H1 (cell line): ENCODE data around the gene OR5H1. TPM values are rescaled to one million over a fixed set of nuclear protein-coding genes. Genes with fewer than 3 reads are reported as not detected.

Experiments
- CTCF ChIA-PET: fragments of 300-600 bp; sonication (Branson Sonifier 250); formaldehyde crosslinking; loops from one replicate; lab custom pipeline; 2021; ENCODE audit not compliant: partially characterized antibody; lab: Charles Lee
- POLR2A ChIA-PET: fragments of 300-600 bp; sonication (Branson Sonifier 250); formaldehyde crosslinking; loops from one replicate; lab custom pipeline; 2021; ENCODE audit warnings: inconsistent platforms; ENCODE audit not compliant: partially characterized antibody; lab: Charles Lee
- DNase-seq, 2 experiments: peaks; one replicate each; pipeline versions ENCODE4 v3.0.0 to v3.0.0-alpha.2; 2010 to 2022; ENCODE audit warnings: low spot score in 2 of 2, low read depth in 1 of 2, mixed read lengths in 1 of 2
- FAIRE-seq: peaks from 2 replicates; lab custom pipeline; 2011; peaks lifted over from hg19 to GRCh38; lab: Jason Lieb, UNC
- H2AFZ ChIP-seq: 2 replicates; pipeline ENCODE4 v1.8.1; 2012; ENCODE audit warnings: low read length, inconsistent platforms
- H2AK5ac ChIP-seq: 2 replicates; pipeline ENCODE4 v1.6.1; 2013; ENCODE audit warnings: low read depth, low read length
- H2BK120ac ChIP-seq: replicated peaks from 2 replicates; pipeline ENCODE3; 2013; ENCODE audit warnings: low read depth, low read length, inconsistent platforms
- H2BK12ac ChIP-seq: 2 replicates; pipeline ENCODE4 v1.6.1; 2013; ENCODE audit warnings: low read depth, low read length
- H2BK15ac ChIP-seq: 2 replicates; pipeline ENCODE4 v1.6.1; 2013; ENCODE audit warnings: low read length
- H2BK20ac ChIP-seq: 2 replicates; pipeline ENCODE4 v1.6.1; 2013; ENCODE audit warnings: low read length
- H2BK5ac ChIP-seq: 2 replicates; pipeline ENCODE4 v1.6.1; 2013; ENCODE audit warnings: low read depth, low read length
- H3K14ac ChIP-seq: 2 replicates; pipeline ENCODE4 v1.6.1; 2013; ENCODE audit warnings: inconsistent platforms; ENCODE audit not compliant: insufficient read length
- H3K18ac ChIP-seq: 2 replicates; pipeline ENCODE4 v1.6.1; 2013; ENCODE audit warnings: low read length; ENCODE audit errors: extremely low read depth
- H3K23ac ChIP-seq: 2 replicates; pipeline ENCODE4 v1.6.1; 2013; ENCODE audit warnings: inconsistent platforms; ENCODE audit not compliant: insufficient read length
- H3K23me2 ChIP-seq: 2 replicates; pipeline ENCODE4 v1.6.1; 2013; ENCODE audit warnings: low read depth, low read length
- H3K27ac ChIP-seq: 2 replicates; pipeline ENCODE4 v1.6.1; 2011; ENCODE audit warnings: low read depth, low read length, inconsistent platforms
- H3K27me3 ChIP-seq, 4 experiments: replicated peaks in 1 of 4; 1 replicate in 1 of 4; 2 replicates in 3 of 4; pipeline versions ENCODE4 v1.6.1 to v1.8.1; 2011 to 2013; ENCODE audit warnings: low read length in 3 of 4, mild to moderate bottlenecking in 3 of 4, inconsistent platforms in 2 of 4, mixed read lengths in 2 of 4, moderate library complexity in 1 of 4; ENCODE audit not compliant: control insufficient read depth in 3 of 4, insufficient read depth in 3 of 4; ENCODE audit errors: extremely low read depth in 1 of 4
- H3K36me3 ChIP-seq, 4 experiments: 2 replicates each; pipeline versions ENCODE4 v1.6.1 to v1.8.1; 2011 to 2013; ENCODE audit warnings: mild to moderate bottlenecking in 4 of 4, low read length in 3 of 4, moderate library complexity in 2 of 4, control low read depth in 1 of 4, inconsistent platforms in 1 of 4; ENCODE audit not compliant: insufficient read depth in 4 of 4, control insufficient read depth in 2 of 4
- H3K4ac ChIP-seq: replicated peaks from 2 replicates; pipeline ENCODE3; 2013; ENCODE audit warnings: low read length, low read depth, mixed read lengths, inconsistent platforms; ENCODE audit not compliant: insufficient read length
- H3K4me1 ChIP-seq, 4 experiments: replicated peaks in 1 of 4; 1 replicate in 1 of 4; 2 replicates in 3 of 4; pipeline versions ENCODE4 v1.6.1 to v1.8.1; 2011 to 2013; ENCODE audit warnings: low read length in 3 of 4, inconsistent platforms in 2 of 4, mixed read lengths in 1 of 4; ENCODE audit not compliant: insufficient read depth in 4 of 4, control insufficient read depth in 3 of 4
- H3K4me2 ChIP-seq, 2 experiments: 2 replicates each; pipeline versions ENCODE4 v1.6.1 to v1.8.1; 2011 to 2013; ENCODE audit warnings: low read depth in 2 of 2, low read length in 2 of 2, control low read depth in 1 of 2, inconsistent platforms in 1 of 2, mild to moderate bottlenecking in 1 of 2; ENCODE audit not compliant: insufficient read depth in 1 of 2
- H3K4me3 ChIP-seq, 4 experiments: fragments of 200-600, 300-600 bp in 1 of 4; sonication (generic), shearing (Covaris generic), sonication (Bioruptor Twin) in 1 of 4; 2 replicates each; pipeline versions ENCODE4 v1.5.1 to v1.8.1; 2011 to 2016; ENCODE audit warnings: low read length in 4 of 4, low read depth in 3 of 4, control low read depth in 2 of 4, inconsistent platforms in 2 of 4, mild to moderate bottlenecking in 2 of 4, mixed read lengths in 1 of 4, moderate library complexity in 1 of 4; ENCODE audit not compliant: insufficient read depth in 2 of 4; ENCODE audit errors: extremely low read depth in 1 of 4
- H3K56ac ChIP-seq: replicated peaks from 2 replicates; pipeline ENCODE3; 2013; ENCODE audit warnings: low read depth, mild to moderate bottlenecking, mixed read lengths, low read length, inconsistent platforms; ENCODE audit not compliant: insufficient read length
- H3K79me1 ChIP-seq: 2 replicates; pipeline ENCODE4 v1.6.1; 2013; ENCODE audit warnings: low read depth, low read length, control low read depth
- H3K79me2 ChIP-seq, 2 experiments: 2 replicates each; pipeline versions ENCODE4 v1.6.1 to v1.8.1; 2012 to 2013; ENCODE audit warnings: low read length in 2 of 2, mild to moderate bottlenecking in 2 of 2, inconsistent platforms in 1 of 2; ENCODE audit not compliant: insufficient read depth in 2 of 2, control insufficient read depth in 1 of 2
- H3K9ac ChIP-seq, 4 experiments: replicated peaks in 1 of 4; 1 replicate in 1 of 4; 2 replicates in 3 of 4; pipeline versions ENCODE4 v1.6.1 to v1.8.1; 2011 to 2013; ENCODE audit warnings: low read depth in 3 of 4, low read length in 3 of 4, control low read depth in 2 of 4, mild to moderate bottlenecking in 2 of 4, moderate library complexity in 2 of 4, inconsistent platforms in 1 of 4; ENCODE audit errors: extremely low read depth in 1 of 4
- H3K9me3 ChIP-seq, 2 experiments: 2 replicates each; pipeline versions ENCODE4 v1.6.1 to v1.8.1; 2012 to 2013; ENCODE audit warnings: mild to moderate bottlenecking in 2 of 2, moderate library complexity in 2 of 2, control low read depth in 1 of 2, inconsistent platforms in 1 of 2, low read depth in 1 of 2, low read length in 1 of 2, mixed read lengths in 1 of 2; ENCODE audit not compliant: insufficient read depth in 2 of 2
- H4K20me1 ChIP-seq, 2 experiments: replicated peaks in 1 of 2; 2 replicates each; pipeline versions ENCODE3 to v1.8.1; 2011 to 2013; ENCODE audit warnings: inconsistent platforms in 2 of 2, low read length in 2 of 2, mild to moderate bottlenecking in 1 of 2; ENCODE audit not compliant: insufficient read depth in 2 of 2, control insufficient read depth in 1 of 2
- H4K5ac ChIP-seq: 2 replicates; pipeline ENCODE4 v1.6.1; 2013; ENCODE audit warnings: low read length, low read depth, mixed read lengths, inconsistent platforms; ENCODE audit not compliant: insufficient read length
- H4K8ac ChIP-seq: 2 replicates; pipeline ENCODE4 v1.8.0; 2013; ENCODE audit warnings: mild to moderate bottlenecking, moderate library complexity, low read length, inconsistent platforms; ENCODE audit not compliant: insufficient read depth; ENCODE audit errors: extremely low read depth
- H4K91ac ChIP-seq: replicated peaks from 2 replicates; pipeline ENCODE3; 2013; ENCODE audit warnings: low read length, mixed read lengths, inconsistent platforms; ENCODE audit not compliant: insufficient read length
- NANOG ChIP-seq: IDR thresholded peaks from 2 replicates; pipeline ENCODE4 v1.6.1; 2011; ENCODE audit warnings: low read length, low read depth, mild to moderate bottlenecking, inconsistent platforms; ENCODE audit not compliant: insufficient read depth, poor library complexity, severe bottlenecking
- SP4 ChIP-seq: IDR thresholded peaks from 2 replicates; pipeline ENCODE4 v1.6.1; 2012; ENCODE audit warnings: low read length, inconsistent platforms
- TEAD4 ChIP-seq: IDR thresholded peaks from 2 replicates; pipeline ENCODE4 v1.6.1; 2012; ENCODE audit warnings: low read depth, low read length, inconsistent platforms, mixed read lengths
- WGBS, 2 experiments: shearing (Covaris generic) in 1 of 2; methylation state at CpG; one replicate each; pipeline versions ENCODE4 v1.1.6 to v1.1.7; 2013 to 2015; ENCODE audit warnings: low lambda C conversion rate in 2 of 2, mixed read lengths in 2 of 2, inconsistent platforms in 1 of 2, low coverage in 1 of 2, missing lambda C conversion rate in 1 of 2; ENCODE audit not compliant: insufficient replicate concordance in 2 of 2, insufficient coverage in 1 of 2, insufficient read length in 1 of 2; ENCODE audit errors: extremely low coverage in 1 of 2, missing lambda C conversion rate in 1 of 2; 5-methylcytosine and 5-hydroxymethylcytosine counted together
- polyA plus RNA-seq, 7 experiments: library from polyadenylated mRNA; depleted of rRNA in 3 of 7; stranded (reverse) in 5 of 7; unstranded in 2 of 7; fragments of >200 nt in 5 of 7; fragments of 200-250 nt in 2 of 7; gene quantifications; 1 replicate in 5 of 7; 2 replicates in 1 of 7; 4 replicates in 1 of 7; pipeline versions ENCODE4 v1.2.1 to v1.2.3, GENCODE V29; 2011 to 2013; ENCODE audit warnings: missing spikeins in 2 of 7, mixed read lengths in 2 of 7
- total RNA-seq: library from RNA; stranded (reverse); fragmentation: NEBNext Ultra II Directional; extraction: Animal tissue kit (Norgen Biotek cat#: 25700); gene quantifications from 2 replicates; pipeline ENCODE4 v1.2.1, GENCODE V29; 2021
- TF ChIP-seq, protein P1 (sequence below), 3 experiments: IDR thresholded peaks; 1 replicate in 2 of 3; 2 replicates in 1 of 3; pipeline versions ENCODE4 v1.5.1 to v1.6.1; 2011; ENCODE audit warnings: low read length in 3 of 3, mild to moderate bottlenecking in 3 of 3, inconsistent platforms in 2 of 3, low read depth in 1 of 3, moderate library complexity in 1 of 3; ENCODE audit not compliant: insufficient read depth in 1 of 3; ENCODE audit errors: control extremely low read depth in 1 of 3

OR5H1 gene
- total and polyA plus RNA-seq, 2 of the 8 experiments (the other 6 are each of a cell fraction or from before 2014, with no cell fraction given), result not detected

- Histone ChIP-seq H2BK12ac (no peak overlapping the region), H2AK5ac (no peak overlapping the region), H3K79me1 (no peaks in the 10 kb centered on the region), H4K8ac (no peak overlapping the region), H4K91ac (no peak overlapping the region), H3K4ac (no peak overlapping the region), H3K4me1 (peaks cover 0 to 5% (median 0%) of the 10 kb centered on the region in 4 experiments; a peak in 1 of 7 replicates), H2BK15ac (no peak overlapping the region), H3K9me3 (no peaks in the 10 kb centered on the region), H2BK120ac (no peak overlapping the region), H3K9ac (no peak overlapping the region), H3K23ac (no peak overlapping the region), H3K18ac (no peak overlapping the region), H3K36me3 (no peaks in the 10 kb centered on the region), H2BK20ac (no peak overlapping the region), H4K5ac (no peak overlapping the region), H3K23me2 (no peaks in the 10 kb centered on the region; the same call in 1 of the 2 replicates), H3K4me2 (no peak overlapping the region), H2BK5ac (no peak overlapping the region), H3K14ac (no peak overlapping the region), H4K20me1 (no peaks in the 10 kb centered on the region), H3K27ac (no peak overlapping the region), H2AFZ (no peak overlapping the region), H3K56ac (no peak overlapping the region), H3K79me2 (no peaks in the 10 kb centered on the region), H3K27me3 (no peaks in the 10 kb centered on the region), H3K4me3 (no peak overlapping the region)
- FAIRE-seq (no peak), DNase-seq (no peak)
- ChIA-PET CTCF (interaction anchor here (0.9 kb wide), 2 partner anchors 96 to 247 kb away, joined by 3 read pairs; no protein-coding TSS in a partner anchor), POLR2A (no interaction called here)
- 96% methylated on average over 3 of the region's 3 CpGs; no CpG with 5 or more reads in 1 of the 2 experiments for WGBS, 2 experiments
- no peak for TF ChIP-seq TEAD4
- no peak for TF ChIP-seq NANOG
- no peak for TF ChIP-seq SP4
- TF ChIP-seq, protein P1, sequence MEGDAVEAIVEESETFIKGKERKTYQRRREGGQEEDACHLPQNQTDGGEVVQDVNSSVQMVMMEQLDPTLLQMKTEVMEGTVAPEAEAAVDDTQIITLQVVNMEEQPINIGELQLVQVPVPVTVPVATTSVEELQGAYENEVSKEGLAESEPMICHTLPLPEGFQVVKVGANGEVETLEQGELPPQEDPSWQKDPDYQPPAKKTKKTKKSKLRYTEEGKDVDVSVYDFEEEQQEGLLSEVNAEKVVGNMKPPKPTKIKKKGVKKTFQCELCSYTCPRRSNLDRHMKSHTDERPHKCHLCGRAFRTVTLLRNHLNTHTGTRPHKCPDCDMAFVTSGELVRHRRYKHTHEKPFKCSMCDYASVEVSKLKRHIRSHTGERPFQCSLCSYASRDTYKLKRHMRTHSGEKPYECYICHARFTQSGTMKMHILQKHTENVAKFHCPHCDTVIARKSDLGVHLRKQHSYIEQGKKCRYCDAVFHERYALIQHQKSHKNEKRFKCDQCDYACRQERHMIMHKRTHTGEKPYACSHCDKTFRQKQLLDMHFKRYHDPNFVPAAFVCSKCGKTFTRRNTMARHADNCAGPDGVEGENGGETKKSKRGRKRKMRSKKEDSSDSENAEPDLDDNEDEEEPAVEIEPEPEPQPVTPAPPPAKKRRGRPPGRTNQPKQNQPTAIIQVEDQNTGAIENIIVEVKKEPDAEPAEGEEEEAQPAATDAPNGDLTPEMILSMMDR (IDR thresholded peaks at IDR 0.05; ENCODE audit: control extremely low read depth in 1 of 3, insufficient read depth in 1 of 3, low read depth in 1 of 3, low read length in 3 of 3), result no peak
These were observed 6.1 kb downstream of the OR5H1 start for GRCh38 chr3:98136631-98137030.
